ENCODE measurements around the gene UCMA. TPM values are rescaled to one million over a fixed set of nuclear protein-coding genes. Genes with fewer than 3 reads are reported as not detected.
A peak's percentile ranks its signal among the peaks of the same experiment; 100 is the strongest.

Gene UCMA
- total RNA-seq, 3 donors from 2014 or later = not detected

GRCh38 chr10:13219685-13220670 lies 14.2 kb downstream of the UCMA start:
- peak in 1 of 3 donors; percentile 46 for TF ChIP-seq POLR2AphosphoS5 (IDR thresholded peaks at IDR 0.05)
- TF ChIP-seq CTCF (IDR thresholded peaks at IDR 0.05) = peak in 1 of 3 donors; percentile 42
- TF ChIP-seq POLR2A (IDR thresholded peaks at IDR 0.05) = no peak
- Histone ChIP-seq H3K27me3 (no peaks in the 10 kb centered on the region), H3K4me3 (no peak overlapping the region), H3K4me1 (no peaks in the 10 kb centered on the region), H3K36me3 (no peaks in the 10 kb centered on the region), H3K9me3 (no peaks in the 10 kb centered on the region), H3K27ac (peak overlapping the region; percentile 52 to 55)
- DNase-seq (ENCODE audit: low spot score in 2 of 2) = peak in 1 of 2 donors; percentile 78
- intact Hi-C loops (cut with DNase I; ENCODE audit: low total_unique reads) = no loop called here

GRCh38 chr10:13218878-13219277 lies 15.3 kb downstream of the UCMA start:
- H3K4me1 ChIP-seq = no peaks in the 10 kb centered on the region
- no peaks in the 10 kb centered on the region for H3K27me3 ChIP-seq
- H3K27ac ChIP-seq = no peak overlapping the region
- intact Hi-C loops (cut with DNase I; ENCODE audit: low total_unique reads) = no loop called here
- H3K4me3 ChIP-seq = no peak overlapping the region
- DNase-seq (ENCODE audit: low spot score in 2 of 2) = no peak
- TF ChIP-seq POLR2A (IDR thresholded peaks at IDR 0.05) = no peak
- no peak for TF ChIP-seq CTCF (IDR thresholded peaks at IDR 0.05)
- no peak for TF ChIP-seq POLR2AphosphoS5 (IDR thresholded peaks at IDR 0.05)
- H3K9me3 ChIP-seq = no peaks in the 10 kb centered on the region
- no peaks in the 10 kb centered on the region for H3K36me3 ChIP-seq

- Histone ChIP-seq H3K4me3 (no peak overlapping the region), H3K27me3 (no peaks in the 10 kb centered on the region), H3K36me3 (no peaks in the 10 kb centered on the region), H3K9me3 (no peaks in the 10 kb centered on the region), H3K27ac (no peak overlapping the region), H3K4me1 (no peaks in the 10 kb centered on the region)
- TF ChIP-seq POLR2AphosphoS5 (IDR thresholded peaks at IDR 0.05) (no peak), POLR2A (IDR thresholded peaks at IDR 0.05) (no peak), CTCF (IDR thresholded peaks at IDR 0.05) (no peak)
- no peak for DNase-seq (ENCODE audit: low spot score in 2 of 2)
- intact Hi-C loops (cut with DNase I; ENCODE audit: low total_unique reads) = no loop called here
Observed at GRCh38 chr10:13213163-13213562, 21.0 kb downstream of the UCMA start.

- peaks cover 0 to 3% of the 10 kb centered on the region in 2 donors for H3K9me3 ChIP-seq
- no peaks in the 10 kb centered on the region for H3K4me1 ChIP-seq
- no peak overlapping the region for H3K4me3 ChIP-seq
- H3K27ac ChIP-seq = no peak overlapping the region
- no peaks in the 10 kb centered on the region for H3K36me3 ChIP-seq
- DNase-seq (ENCODE audit: low spot score in 2 of 2) = no peak
- intact Hi-C loops (cut with DNase I; ENCODE audit: low total_unique reads) = no loop called here
- TF ChIP-seq CTCF (IDR thresholded peaks at IDR 0.05) (peak in 2 of 3 donors; percentile 10 to 11), POLR2A (IDR thresholded peaks at IDR 0.05) (no peak)
- no peaks in the 10 kb centered on the region for H3K27me3 ChIP-seq
Observed at GRCh38 chr10:13206546-13207443, 27.4 kb downstream of the UCMA start.

Data from breast epithelium (tissue), 4 donors.